Measurements from ENCODE around the gene GLOD5. TPM values are rescaled to one million over a fixed set of nuclear protein-coding genes. Genes with fewer than 3 reads are reported as not detected.

The GLOD5 gene
- total RNA-seq, 1 donor from 2014 or later: not detected

GRCh38 chrX:48769230-48769629 lies 7.7 kb downstream of the GLOD5 start:
- Histone ChIP-seq H3K79me2 (ENCODE audit: insufficient read depth, low read length) (no peaks in the 10 kb centered on the region), H4K20me1 (ENCODE audit: insufficient read depth, low read length) (no peaks in the 10 kb centered on the region), H3K9me3 (ENCODE audit: insufficient read depth, low read depth, low read length) (no peaks in the 10 kb centered on the region), H3K4me3 (ENCODE audit: insufficient read depth, low read depth, low read length) (no peak overlapping the region), H3K36me3 (ENCODE audit: insufficient read depth, low read length) (no peaks in the 10 kb centered on the region), H3K27me3 (ENCODE audit: insufficient read depth, low read length) (no peaks in the 10 kb centered on the region), H3K27ac (ENCODE audit: low read depth, low read length) (no peak overlapping the region), H3K4me2 (ENCODE audit: low read length) (no peak overlapping the region), H3K4me1 (ENCODE audit: insufficient read depth, low read length) (no peaks in the 10 kb centered on the region), H3K9ac (ENCODE audit: low read length) (no peak overlapping the region), H2AFZ (ENCODE audit: low read depth, low read length) (no peak overlapping the region)
- H3K9me3 Mint-ChIP-seq (ENCODE audit: unreplicated experiment): no peaks in the 10 kb centered on the region
- H3K27ac Mint-ChIP-seq (ENCODE audit: unreplicated experiment): no peak overlapping the region
- H3K4me3 Mint-ChIP-seq (ENCODE audit: unreplicated experiment): no peak overlapping the region
- no peaks in the 10 kb centered on the region for H3K27me3 Mint-ChIP-seq (ENCODE audit: low read depth, unreplicated experiment)
- no peaks in the 10 kb centered on the region for H3K4me1 Mint-ChIP-seq (ENCODE audit: low read depth, unreplicated experiment)
- FAIRE-seq (no peak), DNase-seq (ENCODE audit: low read depth) (no peak)
- H3K36me3 Mint-ChIP-seq (ENCODE audit: low read depth, unreplicated experiment): no peaks in the 10 kb centered on the region
- no peak for TF ChIP-seq EZH2 (IDR thresholded peaks at IDR 0.05; ENCODE audit: insufficient read depth, low read length)
- TF ChIP-seq, protein P1, sequence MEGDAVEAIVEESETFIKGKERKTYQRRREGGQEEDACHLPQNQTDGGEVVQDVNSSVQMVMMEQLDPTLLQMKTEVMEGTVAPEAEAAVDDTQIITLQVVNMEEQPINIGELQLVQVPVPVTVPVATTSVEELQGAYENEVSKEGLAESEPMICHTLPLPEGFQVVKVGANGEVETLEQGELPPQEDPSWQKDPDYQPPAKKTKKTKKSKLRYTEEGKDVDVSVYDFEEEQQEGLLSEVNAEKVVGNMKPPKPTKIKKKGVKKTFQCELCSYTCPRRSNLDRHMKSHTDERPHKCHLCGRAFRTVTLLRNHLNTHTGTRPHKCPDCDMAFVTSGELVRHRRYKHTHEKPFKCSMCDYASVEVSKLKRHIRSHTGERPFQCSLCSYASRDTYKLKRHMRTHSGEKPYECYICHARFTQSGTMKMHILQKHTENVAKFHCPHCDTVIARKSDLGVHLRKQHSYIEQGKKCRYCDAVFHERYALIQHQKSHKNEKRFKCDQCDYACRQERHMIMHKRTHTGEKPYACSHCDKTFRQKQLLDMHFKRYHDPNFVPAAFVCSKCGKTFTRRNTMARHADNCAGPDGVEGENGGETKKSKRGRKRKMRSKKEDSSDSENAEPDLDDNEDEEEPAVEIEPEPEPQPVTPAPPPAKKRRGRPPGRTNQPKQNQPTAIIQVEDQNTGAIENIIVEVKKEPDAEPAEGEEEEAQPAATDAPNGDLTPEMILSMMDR (IDR thresholded peaks at IDR 0.05; ENCODE audit: insufficient read depth, low read depth, low read length): no peak

DNA sequence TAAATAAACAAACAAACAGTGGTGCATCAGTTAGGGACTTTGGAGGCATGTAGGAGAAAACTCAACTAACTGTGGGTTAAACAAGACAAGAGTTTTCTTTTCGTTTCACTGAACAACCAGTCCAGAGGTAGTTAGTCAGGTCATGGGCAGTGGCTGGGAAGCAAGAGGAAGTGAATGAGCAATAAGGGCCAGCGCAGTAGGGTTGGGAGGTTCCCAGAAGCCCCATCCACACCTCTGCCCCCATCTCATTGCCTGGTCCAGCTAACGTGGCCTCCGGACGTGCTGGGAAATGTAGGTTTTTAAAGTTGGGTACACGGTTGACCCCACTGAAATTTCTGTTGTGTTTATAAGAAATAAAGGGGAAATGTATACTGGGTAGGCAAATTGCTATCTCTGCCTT lies 8.7 kb downstream of the GLOD5 start:
- Mint-ChIP-seq H3K4me3 (ENCODE audit: unreplicated experiment) (no peak overlapping the region), H3K9me3 (ENCODE audit: unreplicated experiment) (peaks cover 3% of the 10 kb centered on the region), H3K27me3 (ENCODE audit: low read depth, unreplicated experiment) (no peaks in the 10 kb centered on the region), H3K27ac (ENCODE audit: unreplicated experiment) (no peak overlapping the region), H3K36me3 (ENCODE audit: low read depth, unreplicated experiment) (no peaks in the 10 kb centered on the region), H3K4me1 (ENCODE audit: low read depth, unreplicated experiment) (no peaks in the 10 kb centered on the region)
- Histone ChIP-seq H2AFZ (ENCODE audit: low read depth, low read length) (no peak overlapping the region), H3K4me1 (ENCODE audit: insufficient read depth, low read length) (no peaks in the 10 kb centered on the region), H3K4me2 (ENCODE audit: low read length) (no peak overlapping the region), H3K4me3 (ENCODE audit: insufficient read depth, low read depth, low read length) (no peak overlapping the region), H4K20me1 (ENCODE audit: insufficient read depth, low read length) (no peaks in the 10 kb centered on the region), H3K36me3 (ENCODE audit: insufficient read depth, low read length) (no peaks in the 10 kb centered on the region), H3K79me2 (ENCODE audit: insufficient read depth, low read length) (no peaks in the 10 kb centered on the region), H3K27me3 (ENCODE audit: insufficient read depth, low read length) (no peaks in the 10 kb centered on the region), H3K27ac (ENCODE audit: low read depth, low read length) (no peak overlapping the region), H3K9me3 (ENCODE audit: insufficient read depth, low read depth, low read length) (no peaks in the 10 kb centered on the region), H3K9ac (ENCODE audit: low read length) (no peak overlapping the region)
- DNase-seq (ENCODE audit: low read depth) (no peak), FAIRE-seq (no peak)
- TF ChIP-seq, protein P1 (IDR thresholded peaks at IDR 0.05; ENCODE audit: insufficient read depth, low read depth, low read length): no peak
- no peak for TF ChIP-seq EZH2 (IDR thresholded peaks at IDR 0.05; ENCODE audit: insufficient read depth, low read length)

DNA sequence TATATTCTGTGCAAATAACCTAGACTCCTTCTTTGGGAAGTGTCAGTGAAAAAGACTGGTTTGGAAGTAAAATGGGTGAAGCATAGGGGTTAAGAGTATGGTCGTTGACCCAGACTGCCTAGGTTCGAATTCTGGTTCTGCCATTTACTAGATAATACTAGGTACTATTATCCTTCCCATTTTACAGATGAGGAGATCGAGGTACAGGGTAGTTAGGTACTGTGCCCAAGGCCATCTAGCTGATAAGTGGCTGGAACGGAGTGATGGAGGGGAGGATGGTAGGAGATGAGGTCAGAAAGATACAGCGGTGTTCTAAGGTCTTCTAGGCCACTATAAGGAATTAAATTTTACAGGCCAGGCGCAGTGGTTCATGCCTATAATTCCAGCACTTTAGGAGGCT lies 11.1 kb downstream of the GLOD5 start:
- peaks cover 3% of the 10 kb centered on the region for H3K9me3 Mint-ChIP-seq (ENCODE audit: unreplicated experiment)
- H3K27me3 ChIP-seq (ENCODE audit: insufficient read depth, low read length): no peaks in the 10 kb centered on the region
- H3K27me3 Mint-ChIP-seq (ENCODE audit: low read depth, unreplicated experiment): peaks cover 3% of the 10 kb centered on the region
- DNase-seq (ENCODE audit: low read depth) (no peak), FAIRE-seq (no peak)
- no peaks in the 10 kb centered on the region for H3K9me3 ChIP-seq (ENCODE audit: insufficient read depth, low read depth, low read length)
- H3K9ac ChIP-seq (ENCODE audit: low read length): no peak overlapping the region
- no peaks in the 10 kb centered on the region for H3K36me3 Mint-ChIP-seq (ENCODE audit: low read depth, unreplicated experiment)
- no peaks in the 10 kb centered on the region for H3K36me3 ChIP-seq (ENCODE audit: insufficient read depth, low read length)
- H3K4me3 Mint-ChIP-seq (ENCODE audit: unreplicated experiment): no peak overlapping the region
- no peak overlapping the region for H3K4me3 ChIP-seq (ENCODE audit: insufficient read depth, low read depth, low read length)
- no peaks in the 10 kb centered on the region for H3K4me1 ChIP-seq (ENCODE audit: insufficient read depth, low read length)
- H4K20me1 ChIP-seq (ENCODE audit: insufficient read depth, low read length): no peaks in the 10 kb centered on the region
- no peaks in the 10 kb centered on the region for H3K4me1 Mint-ChIP-seq (ENCODE audit: low read depth, unreplicated experiment)
- H3K27ac ChIP-seq (ENCODE audit: low read depth, low read length): no peak overlapping the region
- TF ChIP-seq, protein P1 (IDR thresholded peaks at IDR 0.05; ENCODE audit: insufficient read depth, low read depth, low read length): no peak
- TF ChIP-seq EZH2 (IDR thresholded peaks at IDR 0.05; ENCODE audit: insufficient read depth, low read length): no peak
- no peak overlapping the region for H3K4me2 ChIP-seq (ENCODE audit: low read length)
- H3K27ac Mint-ChIP-seq (ENCODE audit: unreplicated experiment): no peak overlapping the region
- no peaks in the 10 kb centered on the region for H3K79me2 ChIP-seq (ENCODE audit: insufficient read depth, low read length)
- H2AFZ ChIP-seq (ENCODE audit: low read depth, low read length): no peak overlapping the region
